K562 treated with DMSO at 1 percent for 12 hours (cell line): ENCODE data around the gene PPARGC1A. TPM values are rescaled to one million over a fixed set of nuclear protein-coding genes. Genes with fewer than 3 reads are reported as not detected.

Experiments
- total RNA-seq: library from RNA; unstranded; fragments of 300-600 nt; gene quantifications from 2 replicates; pipeline ENCODE4 v1.2.3, GENCODE V29; 2022; ENCODE audit not compliant: insufficient read depth

The PPARGC1A gene
- not detected in 2 replicates for total RNA-seq

GRCh38 chr4:23889814-23890341 is at the start of gene PPARGC1A:
TSS of gene PPARGC1A (minus strand) at chr4:23890047. CDS start at chr4:23889957, 90 bp downstream.

